Stimulated activated naive CD8-positive, alpha-beta T cell treated with anti-CD3 and anti-CD28 coated beads, Interleukin-15, Interleukin-2, amounts not matched to agents 100 U/mL and 50 U/mL, for 24 hours (primary cell): Measurements from ENCODE around the gene GDPD4.

Experiments
- ATAC-seq: fragments of 150-1000 bp; cut with Tn5 transposase; one replicate; pipeline ENCODE4 v1.10.0; 2021
- DNase-seq: peaks from one replicate; pipeline ENCODE4 v3.0.0; 2021

Gene GDPD4

GRCh38 chr11:77173494-77173893 lies 128.0 kb downstream of the GDPD4 start:
- DNase-seq (no peak), ATAC-seq (no peak)

DNA sequence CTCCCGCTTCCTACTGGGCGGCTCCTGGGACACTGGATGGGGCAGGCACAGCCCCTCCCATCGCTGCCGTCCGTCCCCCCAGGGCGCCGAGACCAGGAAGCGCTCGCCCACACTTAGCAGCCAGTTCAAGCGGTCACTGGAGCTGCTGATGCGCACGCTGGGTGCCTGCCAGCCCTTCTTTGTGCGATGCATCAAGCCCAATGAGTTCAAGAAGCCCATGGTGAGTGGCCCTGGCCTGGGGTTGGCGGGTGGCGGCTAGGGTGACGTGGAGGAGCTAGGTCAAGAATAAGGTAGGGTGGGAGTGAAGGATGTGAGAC lies 128.9 kb downstream of the GDPD4 start:
- ATAC-seq = no peak
- DNase-seq = no peak

- no peak for DNase-seq
- ATAC-seq = no peak
Observed at GRCh38 chr11:77171885-77172665, 129.4 kb downstream of the GDPD4 start.

DNA sequence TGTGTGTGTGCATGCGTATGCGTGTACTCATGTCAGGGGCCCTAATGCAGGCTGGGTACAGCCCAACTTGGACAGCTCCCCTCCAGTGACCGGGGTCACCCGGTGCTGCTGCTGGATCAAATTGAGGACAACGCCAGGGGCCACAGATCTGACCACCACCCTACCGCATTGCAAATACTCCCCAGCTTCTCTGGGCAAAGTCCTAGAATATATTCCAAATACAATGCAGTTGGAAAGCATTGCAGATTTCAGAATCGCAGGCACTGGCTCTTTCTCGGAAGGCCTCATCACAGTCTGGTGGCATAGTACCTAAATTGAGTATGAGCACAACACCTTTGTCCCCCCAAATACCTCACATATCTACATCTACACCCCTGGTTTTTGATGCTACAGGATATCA lies 130.2 kb downstream of the GDPD4 start:
- no peak for DNase-seq
- no peak for ATAC-seq

GRCh38 chr11:77170107-77170506 lies 131.4 kb downstream of the GDPD4 start:
- ATAC-seq (no peak), DNase-seq (no peak)

GRCh38 chr11:77167791-77168190 lies 133.7 kb downstream of the GDPD4 start:
- ATAC-seq = no peak
- DNase-seq = no peak

DNA sequence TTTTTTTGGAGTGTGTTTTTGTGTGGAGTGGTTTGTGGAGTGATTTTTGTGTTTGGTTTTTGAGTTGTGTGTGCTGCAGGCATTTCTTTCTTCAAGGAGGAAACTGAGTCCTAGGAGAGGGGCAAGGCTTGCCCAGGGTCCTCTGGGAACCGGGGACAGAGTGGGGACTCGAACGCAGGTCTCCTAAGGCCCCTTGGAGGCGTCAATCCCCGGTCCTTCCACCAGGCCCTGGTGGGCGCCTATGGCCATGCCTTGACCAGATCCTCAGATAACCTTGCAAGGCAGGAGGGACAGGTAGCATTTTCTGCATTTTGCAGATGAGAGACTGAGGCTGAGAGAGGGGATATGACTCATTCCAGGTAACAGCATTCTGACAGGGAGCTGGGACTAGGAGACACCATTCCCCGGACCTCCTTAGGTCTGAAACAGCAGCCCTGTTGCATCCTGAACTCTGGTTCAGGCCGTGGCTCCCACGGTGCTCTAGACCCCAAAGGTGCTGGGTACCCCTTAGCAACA lies 134.3 kb downstream of the GDPD4 start:
- no peak for ATAC-seq
- no peak for DNase-seq
